SH-SY5Y (cell line): Measurements from ENCODE around the gene BCR.

Source experiments
- GATA2 ChIP-seq: IDR thresholded peaks from 2 replicates; pipeline ENCODE4 v1.6.1; 2011; ENCODE audit warnings: mild to moderate bottlenecking, low read depth, low read length
- GATA3 ChIP-seq: IDR thresholded peaks from 2 replicates; pipeline ENCODE4 v1.6.1; 2011; ENCODE audit warnings: low read depth, mild to moderate bottlenecking, low read length, moderate library complexity

DNA sequence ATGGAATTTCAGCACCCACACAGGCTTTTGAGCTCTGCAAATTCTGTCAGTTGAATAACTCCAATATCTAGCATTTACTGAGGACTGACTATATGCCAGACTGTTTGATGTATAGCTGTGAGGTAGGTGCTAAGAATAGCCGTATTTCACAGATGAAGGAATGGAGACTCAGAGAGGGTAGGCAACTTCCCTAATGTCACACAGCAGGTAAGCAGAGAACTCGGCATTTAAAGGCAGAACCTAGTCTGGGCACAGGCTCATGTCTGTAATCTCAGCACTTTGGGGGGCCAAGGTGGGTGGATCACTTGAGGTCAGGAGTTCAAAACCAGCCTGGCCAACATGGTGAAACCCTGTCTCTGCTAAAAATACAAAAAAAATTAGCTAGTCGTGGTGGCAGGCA is 184.1 kb downstream of the BCR start:
- TF ChIP-seq GATA3 (no peak), GATA2 (no peak)
